SU-DHL-6 (cell line): ENCODE results near the gene MS4A4A.

ENCODE experiments used
- EZH2phosphoT487 ChIP-seq: fragments of 200-600 bp; sonication (generic), shearing (Covaris generic); conservative IDR thresholded peaks from 2 replicates; pipeline ENCODE4 v1.6.1; 2018; ENCODE audit warnings: mild to moderate bottlenecking, antibody characterized with exemption, low read length, moderate library complexity, mixed read lengths
- TF ChIP-seq, protein P1 (sequence below): fragments of 200-600 bp; sonication (generic); IDR thresholded peaks from one replicate; pipeline ENCODE4 v1.5.1; 2017; ENCODE audit warnings: antibody characterized with exemption, mild to moderate bottlenecking, low read length, moderate library complexity; ENCODE audit not compliant: insufficient read depth, poor library complexity, severe bottlenecking

DNA sequence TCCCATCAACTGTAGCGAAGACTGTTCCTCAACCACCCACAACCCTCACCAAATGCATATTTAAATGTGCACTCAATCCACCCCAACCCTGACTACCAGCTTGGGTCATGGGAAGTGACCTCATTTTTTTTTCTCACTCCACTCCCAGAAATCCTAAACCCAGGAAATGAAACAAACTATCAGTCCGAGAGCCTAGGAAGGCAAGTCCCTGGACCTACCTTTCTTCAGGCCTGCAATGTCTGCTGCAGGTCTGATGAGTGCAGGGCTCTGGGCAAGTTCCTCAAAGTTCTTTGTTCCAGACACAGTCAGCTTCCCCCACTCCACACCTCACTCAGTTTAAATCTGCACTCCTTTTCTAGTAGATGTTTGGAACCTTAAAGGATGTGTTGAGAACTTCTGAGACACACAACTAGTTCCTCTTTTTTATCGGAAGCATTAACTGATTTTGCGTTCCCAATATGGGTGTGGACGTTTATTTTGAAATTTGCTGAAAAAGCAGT lies 37.7 kb upstream of the MS4A4A start, which contains the start of gene MS4A4E:
- TF ChIP-seq, protein P1, sequence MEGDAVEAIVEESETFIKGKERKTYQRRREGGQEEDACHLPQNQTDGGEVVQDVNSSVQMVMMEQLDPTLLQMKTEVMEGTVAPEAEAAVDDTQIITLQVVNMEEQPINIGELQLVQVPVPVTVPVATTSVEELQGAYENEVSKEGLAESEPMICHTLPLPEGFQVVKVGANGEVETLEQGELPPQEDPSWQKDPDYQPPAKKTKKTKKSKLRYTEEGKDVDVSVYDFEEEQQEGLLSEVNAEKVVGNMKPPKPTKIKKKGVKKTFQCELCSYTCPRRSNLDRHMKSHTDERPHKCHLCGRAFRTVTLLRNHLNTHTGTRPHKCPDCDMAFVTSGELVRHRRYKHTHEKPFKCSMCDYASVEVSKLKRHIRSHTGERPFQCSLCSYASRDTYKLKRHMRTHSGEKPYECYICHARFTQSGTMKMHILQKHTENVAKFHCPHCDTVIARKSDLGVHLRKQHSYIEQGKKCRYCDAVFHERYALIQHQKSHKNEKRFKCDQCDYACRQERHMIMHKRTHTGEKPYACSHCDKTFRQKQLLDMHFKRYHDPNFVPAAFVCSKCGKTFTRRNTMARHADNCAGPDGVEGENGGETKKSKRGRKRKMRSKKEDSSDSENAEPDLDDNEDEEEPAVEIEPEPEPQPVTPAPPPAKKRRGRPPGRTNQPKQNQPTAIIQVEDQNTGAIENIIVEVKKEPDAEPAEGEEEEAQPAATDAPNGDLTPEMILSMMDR = no peak
- TF ChIP-seq EZH2phosphoT487 = no peak
